OCI-LY7 (cell line): ENCODE results near the gene NACC1. TPM values are rescaled to one million over a fixed set of nuclear protein-coding genes. Genes with fewer than 3 reads are reported as not detected.

Source experiments
- BruUV-seq: library from RNA; stranded (reverse); fragments of 400-500 nt; replicated peaks from 2 replicates; lab custom pipeline; 2021; lab: Mats Ljungman, UMichigan
- CTCF ChIA-PET: fragments of 300-600 bp; sonication (Branson Sonifier 250); formaldehyde crosslinking; loops from one replicate; lab custom pipeline; 2022; ENCODE audit warnings: antibody characterized with exemption; ENCODE audit not compliant: unreplicated experiment; lab: Charles Lee
- POLR2A ChIA-PET: fragments of 300-600 bp; sonication (Branson Sonifier 250); formaldehyde crosslinking; loops from one replicate; lab custom pipeline; 2022; ENCODE audit warnings: antibody characterized with exemption; lab: Charles Lee
- DNase-seq: peaks from one replicate; pipeline ENCODE4 v3.0.0-alpha.2; 2015; ENCODE audit warnings: low spot score
- H2AFZ ChIP-seq: fragments of 200-600 bp; sonication (generic), shearing (Covaris generic); 2 replicates; pipeline ENCODE4 v1.6.1; 2014; ENCODE audit warnings: mild to moderate bottlenecking, antibody characterized with exemption, low read length, moderate library complexity
- H3K27ac ChIP-seq: fragments of 200-600 bp; sonication (generic); 2 replicates; pipeline ENCODE4 v1.5.1; 2014; ENCODE audit warnings: mixed run types, low read depth, mild to moderate bottlenecking, moderate library complexity, low read length, inconsistent platforms; ENCODE audit not compliant: poor library complexity, severe bottlenecking
- H3K36me3 ChIP-seq: fragments of 200-600 bp; sonication (generic); 2 replicates; pipeline ENCODE4 v1.6.1; 2014; ENCODE audit warnings: mild to moderate bottlenecking, antibody characterized with exemption, low read length, moderate library complexity, mixed read lengths; ENCODE audit not compliant: insufficient read depth
- H3K4me1 ChIP-seq: fragments of 200-600 bp; sonication (generic); 2 replicates; pipeline ENCODE4 v1.5.1; 2014; ENCODE audit warnings: mild to moderate bottlenecking, low read length; ENCODE audit not compliant: insufficient read depth, poor library complexity, severe bottlenecking
- H3K4me2 ChIP-seq: fragments of 200-600 bp; sonication (generic); 2 replicates; pipeline ENCODE4 v1.6.1; 2014; ENCODE audit warnings: mild to moderate bottlenecking, low read length
- H3K4me3 ChIP-seq: fragments of 200-600 bp; sonication (generic); 2 replicates; pipeline ENCODE4 v1.5.1; 2014; ENCODE audit warnings: mild to moderate bottlenecking, low read depth, low read length; ENCODE audit not compliant: poor library complexity, severe bottlenecking
- H3K79me2 ChIP-seq: fragments of 200-600 bp; sonication (generic); 2 replicates; pipeline ENCODE4 v1.6.1; 2016; ENCODE audit warnings: low read depth, mild to moderate bottlenecking, low read length, moderate library complexity, mixed read lengths; ENCODE audit not compliant: insufficient read depth
- H3K9me2 ChIP-seq: fragments of 200-600 bp; sonication (generic); 2 replicates; pipeline ENCODE4 v1.6.1; 2016; ENCODE audit warnings: mild to moderate bottlenecking, low read length, mixed read lengths; ENCODE audit not compliant: insufficient read depth
- H3K9me3 ChIP-seq: fragments of 200-600 bp; sonication (generic); 2 replicates; pipeline ENCODE4 v1.6.1; 2014; ENCODE audit warnings: mild to moderate bottlenecking, mixed run types, low read length, mixed read lengths
- H4K20me1 ChIP-seq: fragments of 200-600 bp; sonication (generic); 2 replicates; pipeline ENCODE4 v1.6.1; 2014; ENCODE audit warnings: mild to moderate bottlenecking, antibody characterized with exemption, low read length, moderate library complexity, mixed read lengths; ENCODE audit not compliant: insufficient read depth
- EZH2phosphoT487 ChIP-seq: fragments of 200-600 bp; sonication (generic); IDR thresholded peaks from 2 replicates; pipeline ENCODE4 v1.6.1; 2018; ENCODE audit warnings: low read depth, borderline replicate concordance, mild to moderate bottlenecking, mixed run types, antibody characterized with exemption, low read length, moderate library complexity, mixed read lengths
- intact Hi-C: fragments of 100-400 bp; cut with micrococcal nuclease; formaldehyde crosslinking; loops from one replicate; pipeline ENCODE4 v1.10.0; 2022; ENCODE audit not compliant: unreplicated experiment
- total RNA-seq, 2 experiments: library from RNA; depleted of rRNA in 1 of 2; stranded (reverse); fragments of >200 nt in 1 of 2; shearing (Covaris generic) in 1 of 2; gene quantifications; 2 replicates each; pipeline ENCODE4 v1.2.3, GENCODE V29; 2014 to 2022
- TF ChIP-seq, protein P1 (sequence below): fragments of 200-600 bp; sonication (generic); conservative IDR thresholded peaks from 2 replicates; pipeline ENCODE4 v1.5.1; 2014; ENCODE audit warnings: mild to moderate bottlenecking, antibody characterized with exemption, low read length, moderate library complexity, mixed read lengths

Gene NACC1
- total RNA-seq, 2 experiments from 2014 or later, result 52.9 to 56.3 TPM

DNA sequence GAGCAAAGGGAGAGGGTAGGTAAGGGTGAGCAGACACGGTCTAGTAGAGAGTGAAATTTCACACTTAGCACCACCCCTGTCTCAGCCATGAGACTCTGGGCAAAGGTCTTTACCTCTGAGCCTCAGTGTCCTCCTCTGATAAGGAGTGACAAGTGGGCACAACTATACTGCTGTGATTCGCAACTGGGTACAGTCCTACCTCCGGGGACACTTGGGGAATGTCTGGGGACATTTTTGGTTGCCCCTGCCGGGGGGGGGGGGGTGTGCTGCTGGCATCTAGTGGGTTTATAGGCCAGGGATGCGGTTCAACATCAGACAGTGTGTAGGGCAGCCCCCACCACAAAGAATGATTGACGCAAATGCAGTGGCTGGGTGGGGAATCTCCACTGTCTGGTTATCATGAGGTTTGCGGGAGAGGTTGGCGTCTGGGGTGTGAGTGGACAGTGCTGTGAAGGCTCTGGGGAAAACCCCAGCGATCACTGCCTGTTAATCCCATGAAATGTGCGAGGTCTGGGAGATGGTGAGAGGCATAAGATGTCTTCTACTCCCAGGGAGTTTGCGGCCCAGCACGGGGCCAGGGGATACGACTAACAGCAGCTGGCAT, 4.3 kb downstream of the NACC1 start:
- no TSS peak for BruUV-seq
- Histone ChIP-seq H4K20me1 (peaks cover 20% of the 10 kb centered on the region), H3K27ac (no peak overlapping the region), H3K4me2 (no peak overlapping the region), H2AFZ (no peak overlapping the region), H3K9me3 (no peaks in the 10 kb centered on the region), H3K36me3 (peaks cover 39% of the 10 kb centered on the region; the same call in 1 of the 2 replicates), H3K79me2 (peaks cover 49% of the 10 kb centered on the region), H3K4me3 (no peak overlapping the region), H3K4me1 (peaks cover 21% of the 10 kb centered on the region), H3K9me2 (no peaks in the 10 kb centered on the region)
- intact Hi-C loops, result no loop called here
- CTCF ChIA-PET, result no interaction called here
- POLR2A ChIA-PET, result interaction anchor here (1.1 kb wide), 1 partner anchor 10 kb away, joined by 3 read pairs; no protein-coding TSS in a partner anchor
- DNase-seq, result no peak
- TF ChIP-seq, protein P1, sequence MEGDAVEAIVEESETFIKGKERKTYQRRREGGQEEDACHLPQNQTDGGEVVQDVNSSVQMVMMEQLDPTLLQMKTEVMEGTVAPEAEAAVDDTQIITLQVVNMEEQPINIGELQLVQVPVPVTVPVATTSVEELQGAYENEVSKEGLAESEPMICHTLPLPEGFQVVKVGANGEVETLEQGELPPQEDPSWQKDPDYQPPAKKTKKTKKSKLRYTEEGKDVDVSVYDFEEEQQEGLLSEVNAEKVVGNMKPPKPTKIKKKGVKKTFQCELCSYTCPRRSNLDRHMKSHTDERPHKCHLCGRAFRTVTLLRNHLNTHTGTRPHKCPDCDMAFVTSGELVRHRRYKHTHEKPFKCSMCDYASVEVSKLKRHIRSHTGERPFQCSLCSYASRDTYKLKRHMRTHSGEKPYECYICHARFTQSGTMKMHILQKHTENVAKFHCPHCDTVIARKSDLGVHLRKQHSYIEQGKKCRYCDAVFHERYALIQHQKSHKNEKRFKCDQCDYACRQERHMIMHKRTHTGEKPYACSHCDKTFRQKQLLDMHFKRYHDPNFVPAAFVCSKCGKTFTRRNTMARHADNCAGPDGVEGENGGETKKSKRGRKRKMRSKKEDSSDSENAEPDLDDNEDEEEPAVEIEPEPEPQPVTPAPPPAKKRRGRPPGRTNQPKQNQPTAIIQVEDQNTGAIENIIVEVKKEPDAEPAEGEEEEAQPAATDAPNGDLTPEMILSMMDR, result no peak
- no peak for TF ChIP-seq EZH2phosphoT487

DNA sequence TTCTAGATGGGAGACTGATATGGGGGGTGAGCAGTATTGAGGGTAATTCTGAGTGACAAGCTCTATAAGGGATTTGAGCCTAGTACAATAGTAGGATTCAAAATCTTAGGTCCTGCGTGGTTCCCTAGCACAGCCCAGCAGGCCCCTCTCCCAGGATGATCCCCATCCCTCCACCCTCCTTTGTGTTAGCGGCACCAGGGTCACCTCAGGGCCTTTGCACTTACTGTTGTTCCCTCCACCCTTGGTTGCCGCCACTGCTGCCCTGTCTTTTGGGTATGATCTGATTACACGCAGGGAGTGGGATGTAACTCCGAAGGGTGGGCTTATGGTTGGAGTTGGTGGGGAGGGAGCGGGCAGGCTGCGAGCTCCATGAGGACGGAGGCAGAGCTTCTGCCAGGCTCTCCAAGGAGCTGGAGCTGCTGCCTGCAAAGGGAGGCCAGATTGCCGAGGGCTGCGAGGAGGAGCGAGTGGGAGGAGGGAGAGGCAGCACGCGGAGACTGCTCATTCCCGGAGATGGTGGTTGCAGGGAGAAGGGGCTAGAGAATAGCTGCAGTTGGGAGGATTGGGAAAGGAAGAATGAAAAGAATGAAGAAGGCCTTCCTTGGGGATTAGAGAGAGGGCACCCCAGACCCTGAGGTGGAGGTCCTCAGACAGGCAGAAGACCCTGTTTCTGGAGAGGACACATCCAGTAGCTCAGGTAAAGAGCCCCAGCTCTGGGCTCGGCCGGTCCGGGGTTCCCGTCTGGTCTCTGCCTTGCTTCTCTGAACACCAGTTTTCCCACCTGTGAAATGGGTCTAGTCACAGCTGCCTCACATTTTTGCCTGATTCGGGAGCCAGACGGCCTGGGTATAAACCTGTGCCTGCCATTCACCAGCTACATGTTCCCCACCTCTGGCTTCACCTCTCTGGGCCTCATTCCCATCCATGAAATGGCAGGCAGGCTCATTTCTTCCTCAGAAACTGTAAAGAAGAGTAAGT, 5.2 kb downstream of the NACC1 start:
- Histone ChIP-seq H3K4me1 (peaks cover 21% of the 10 kb centered on the region), H3K4me3 (no peak overlapping the region), H3K4me2 (no peak overlapping the region), H2AFZ (no peak overlapping the region), H3K36me3 (peaks cover 45% of the 10 kb centered on the region; the same call in 1 of the 2 replicates), H3K9me3 (no peaks in the 10 kb centered on the region), H3K27ac (no peak overlapping the region), H3K9me2 (no peaks in the 10 kb centered on the region), H3K79me2 (peaks cover 49% of the 10 kb centered on the region), H4K20me1 (peaks cover 20% of the 10 kb centered on the region)
- POLR2A ChIA-PET, result interaction anchor here (0.5 to 1.1 kb wide), 2 partner anchors 9 to 18 kb away, joined by 3 read pairs; no protein-coding TSS in a partner anchor
- no TSS peak for BruUV-seq
- CTCF ChIA-PET, result no interaction called here
- intact Hi-C loops, result no loop called here
- no peak for DNase-seq
- TF ChIP-seq EZH2phosphoT487, result no peak
- TF ChIP-seq, protein P1, result no peak
